ENCODE results near the gene LRRC8D. TPM values are rescaled to one million over a fixed set of nuclear protein-coding genes. Genes with fewer than 3 reads are reported as not detected.

Gene LRRC8D
- total and polyA plus RNA-seq, 8 donors: 14.3 to 23.6 (median 17.0) TPM

DNA sequence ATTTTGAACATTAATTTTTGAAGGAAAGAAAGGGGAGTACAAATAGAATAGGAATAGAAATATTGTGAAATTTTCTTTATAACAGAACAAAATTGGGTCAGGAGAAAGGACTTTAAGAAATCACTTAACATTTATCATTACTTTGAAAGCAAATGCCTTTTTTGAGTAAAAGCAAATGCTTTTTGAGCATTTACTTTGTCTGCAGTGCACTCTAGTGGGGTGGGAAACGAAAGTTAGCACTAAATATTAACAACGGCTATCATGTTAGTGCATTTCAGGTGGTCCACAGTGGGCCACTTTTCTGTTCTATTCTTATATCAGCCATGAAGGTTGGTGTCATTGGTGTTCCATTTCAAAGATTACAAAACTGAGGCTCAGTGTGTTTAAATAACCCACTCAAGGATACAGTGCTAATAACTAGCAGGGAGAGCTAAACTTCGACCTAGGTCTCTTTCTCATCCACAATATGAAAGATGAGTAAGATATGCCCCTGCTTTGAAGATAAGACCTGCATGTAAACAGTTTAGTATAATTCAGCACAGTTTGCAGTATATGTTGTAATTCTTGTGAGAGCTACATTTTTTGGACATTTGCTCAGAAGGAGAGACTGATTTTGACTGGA is 13.4 kb downstream of the LRRC8D start:
- Histone ChIP-seq H3K9me3 (no peaks in the 10 kb centered on the region), H3K4me3 (no peak overlapping the region), H3K4me1 (peaks cover 0 to 27% of the 10 kb centered on the region in 2 donors), H3K27me3 (no peaks in the 10 kb centered on the region), H3K27ac (no peak overlapping the region), H3K36me3 (no peaks in the 10 kb centered on the region)
- intact Hi-C loops (cut with DNase I): no loop called here
- DNase-seq (no peak), ATAC-seq (no peak)
- TF ChIP-seq, protein P1, sequence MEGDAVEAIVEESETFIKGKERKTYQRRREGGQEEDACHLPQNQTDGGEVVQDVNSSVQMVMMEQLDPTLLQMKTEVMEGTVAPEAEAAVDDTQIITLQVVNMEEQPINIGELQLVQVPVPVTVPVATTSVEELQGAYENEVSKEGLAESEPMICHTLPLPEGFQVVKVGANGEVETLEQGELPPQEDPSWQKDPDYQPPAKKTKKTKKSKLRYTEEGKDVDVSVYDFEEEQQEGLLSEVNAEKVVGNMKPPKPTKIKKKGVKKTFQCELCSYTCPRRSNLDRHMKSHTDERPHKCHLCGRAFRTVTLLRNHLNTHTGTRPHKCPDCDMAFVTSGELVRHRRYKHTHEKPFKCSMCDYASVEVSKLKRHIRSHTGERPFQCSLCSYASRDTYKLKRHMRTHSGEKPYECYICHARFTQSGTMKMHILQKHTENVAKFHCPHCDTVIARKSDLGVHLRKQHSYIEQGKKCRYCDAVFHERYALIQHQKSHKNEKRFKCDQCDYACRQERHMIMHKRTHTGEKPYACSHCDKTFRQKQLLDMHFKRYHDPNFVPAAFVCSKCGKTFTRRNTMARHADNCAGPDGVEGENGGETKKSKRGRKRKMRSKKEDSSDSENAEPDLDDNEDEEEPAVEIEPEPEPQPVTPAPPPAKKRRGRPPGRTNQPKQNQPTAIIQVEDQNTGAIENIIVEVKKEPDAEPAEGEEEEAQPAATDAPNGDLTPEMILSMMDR (IDR thresholded peaks at IDR 0.05): no peak

DNA sequence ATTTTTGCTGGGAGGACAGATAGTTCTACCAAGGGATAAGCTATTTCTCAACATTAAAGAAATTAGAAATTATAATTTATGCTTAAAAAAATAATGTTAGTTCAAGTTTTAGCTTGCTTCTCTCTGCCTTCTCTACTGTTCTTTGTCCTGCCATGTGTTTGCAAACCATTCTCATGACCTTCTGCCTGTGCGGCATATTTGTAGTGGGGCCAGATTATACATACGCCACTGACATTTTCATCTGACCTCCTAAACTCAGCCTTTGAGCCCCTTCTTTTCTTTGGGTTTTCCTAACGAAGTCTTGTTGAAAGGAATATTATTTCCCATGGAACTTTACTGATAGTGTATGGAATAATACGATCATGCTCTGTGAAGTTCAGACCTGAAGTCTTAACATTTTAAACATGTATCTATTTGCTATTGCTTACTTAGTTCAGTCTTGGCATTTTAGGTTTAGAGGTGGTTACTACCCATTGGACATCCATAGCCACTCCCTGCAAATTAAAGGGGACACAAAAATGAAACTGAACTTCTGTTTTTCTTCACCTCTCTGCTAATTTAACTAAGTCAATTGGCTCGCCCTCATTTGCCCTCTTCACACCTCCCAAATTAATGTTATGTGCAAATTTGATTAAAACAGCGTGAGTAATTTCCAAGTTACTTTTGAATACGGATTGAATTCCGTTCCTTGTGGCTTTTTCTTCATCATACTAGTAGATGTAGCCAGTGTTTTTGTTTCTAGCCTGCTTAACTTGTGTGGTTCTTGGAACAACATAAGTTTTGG is 15.6 kb downstream of the LRRC8D start:
- no peak overlapping the region for H3K27ac ChIP-seq

DNA sequence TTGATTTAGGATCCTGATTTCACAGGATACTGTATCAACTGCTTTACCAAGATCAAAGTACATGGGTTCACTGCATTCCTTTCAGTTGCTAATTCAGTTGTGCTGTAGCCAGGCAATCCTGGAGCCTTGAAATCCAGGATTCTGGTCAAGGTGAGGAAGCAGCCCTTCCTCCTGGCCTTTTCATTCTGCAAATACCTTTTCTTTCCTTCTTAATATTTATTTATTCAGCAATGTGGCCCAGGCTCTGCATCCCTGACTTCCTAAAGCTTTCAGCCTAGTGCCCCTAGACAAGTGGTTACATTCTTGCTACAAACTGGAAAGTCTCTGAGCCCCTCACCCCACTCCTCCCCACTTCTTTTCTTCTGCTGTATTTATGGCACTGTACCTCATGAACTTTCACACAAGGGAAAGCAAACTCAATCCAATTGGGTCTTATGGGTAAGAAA is 16.2 kb downstream of the LRRC8D start:
- ATAC-seq (no peak), DNase-seq (no peak)
- Histone ChIP-seq H3K4me3 (no peak overlapping the region), H3K4me1 (peaks cover 0 to 10% of the 10 kb centered on the region in 2 donors), H3K36me3 (no peaks in the 10 kb centered on the region), H3K27me3 (no peaks in the 10 kb centered on the region), H3K27ac (no peak overlapping the region), H3K9me3 (no peaks in the 10 kb centered on the region)
- TF ChIP-seq, protein P1 (IDR thresholded peaks at IDR 0.05): no peak
- intact Hi-C loops (cut with DNase I): no loop called here

More for the DNA sequence above, 15.6 kb downstream of the LRRC8D start:
- no peak for ATAC-seq
- intact Hi-C loops (cut with DNase I): no loop called here
- no peak for DNase-seq
- H3K4me3 ChIP-seq: no peak overlapping the region
- TF ChIP-seq, protein P1 (IDR thresholded peaks at IDR 0.05): no peak
- H3K36me3 ChIP-seq: no peaks in the 10 kb centered on the region
- H3K27me3 ChIP-seq: no peaks in the 10 kb centered on the region
- H3K9me3 ChIP-seq: no peaks in the 10 kb centered on the region
- peaks cover 0 to 16% of the 10 kb centered on the region in 2 donors for H3K4me1 ChIP-seq

DNA sequence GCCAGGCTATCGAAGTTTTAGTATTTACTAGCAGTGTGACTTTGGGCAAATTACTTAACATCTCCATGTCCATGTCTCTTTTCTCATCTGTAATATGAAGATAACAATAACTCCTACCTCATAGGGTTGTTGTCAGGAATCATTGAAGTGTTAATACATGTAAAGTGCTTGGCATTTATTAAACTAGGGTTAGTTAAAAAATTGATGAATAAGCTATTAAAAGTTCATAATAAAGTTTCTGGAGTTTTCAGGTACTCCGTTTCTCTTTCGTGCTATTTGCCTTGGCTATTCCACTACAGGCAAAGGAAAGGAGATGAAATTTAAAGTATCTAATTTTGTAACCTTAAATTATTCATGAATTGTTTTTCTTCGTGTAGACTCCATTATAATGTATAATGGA is 16.7 kb downstream of the LRRC8D start:
- no peak for ATAC-seq
- TF ChIP-seq, protein P1 (IDR thresholded peaks at IDR 0.05): no peak
- no peaks in the 10 kb centered on the region for H3K27me3 ChIP-seq
- DNase-seq: no peak
- no peak overlapping the region for H3K27ac ChIP-seq
- peaks cover 0 to 11% of the 10 kb centered on the region in 2 donors for H3K4me1 ChIP-seq
- intact Hi-C loops (cut with DNase I): no loop called here
- no peak overlapping the region for H3K4me3 ChIP-seq
- H3K36me3 ChIP-seq: no peaks in the 10 kb centered on the region
- H3K9me3 ChIP-seq: no peaks in the 10 kb centered on the region

DNA sequence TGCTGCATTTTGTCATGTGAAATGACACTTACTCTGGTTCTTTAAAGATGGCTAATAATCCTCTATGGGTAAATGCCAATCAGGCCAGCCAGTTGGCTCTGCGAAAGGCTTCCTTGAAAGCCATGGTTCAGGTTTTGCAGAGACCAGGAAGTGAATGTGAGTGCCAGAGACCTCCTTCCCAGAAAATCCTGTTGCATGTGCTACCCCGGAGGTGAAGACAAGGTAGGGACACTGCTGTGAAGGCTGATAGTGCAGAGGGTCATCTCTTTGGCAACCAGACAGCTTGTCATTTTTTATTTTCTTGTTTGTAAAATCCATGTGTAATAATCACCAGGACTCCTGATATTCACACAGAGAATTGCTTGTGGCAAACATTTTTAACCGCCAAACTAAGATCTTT is 18.7 kb downstream of the LRRC8D start:
- Histone ChIP-seq H3K4me1 (peaks cover 0 to 19% of the 10 kb centered on the region in 2 donors), H3K36me3 (no peaks in the 10 kb centered on the region), H3K9me3 (no peaks in the 10 kb centered on the region), H3K27ac (no peak overlapping the region), H3K27me3 (no peaks in the 10 kb centered on the region), H3K4me3 (no peak overlapping the region)
- TF ChIP-seq, protein P1 (IDR thresholded peaks at IDR 0.05): no peak
- no peak for ATAC-seq
- DNase-seq: no peak
- intact Hi-C loops (cut with DNase I): no loop called here
